HG02623 (cell line): Measurements from ENCODE around the gene F2RL3.
"Not testable (repeated sequence)": the region's sequence is repeated elsewhere in the genome, so short reads cannot be mapped to it uniquely, and the experiment has no call there.

Experiments used
- ATAC-seq: cut with Tn5 transposase; IDR thresholded peaks from one replicate; pipeline ENCODE4 v1.9.1; 2021; ENCODE audit warnings: moderate library complexity; ENCODE audit not compliant: unreplicated experiment

The F2RL3 gene

GRCh38 chr19:16919496-16919895 lies 30.7 kb downstream of the F2RL3 start:
- ATAC-seq: no peak

GRCh38 chr19:16920816-16921529 lies 32.2 kb downstream of the F2RL3 start:
- ATAC-seq: no peak

GRCh38 chr19:16921766-16922591 lies 33.2 kb downstream of the F2RL3 start:
- no peak for ATAC-seq

- ATAC-seq: no peak
Observed at GRCh38 chr19:16922592-16922934, 33.8 kb downstream of the F2RL3 start.

GRCh38 chr19:16922949-16923348 lies 34.1 kb downstream of the F2RL3 start:
- no peak for ATAC-seq

- ATAC-seq: no peak
Observed at GRCh38 chr19:16927883-16928282, 39.1 kb downstream of the F2RL3 start.

GRCh38 chr19:16928351-16928750 lies 39.6 kb downstream of the F2RL3 start:
- no peak for ATAC-seq

GRCh38 chr19:16928916-16929315 lies 40.1 kb downstream of the F2RL3 start:
- no peak for ATAC-seq

GRCh38 chr19:16930753-16931152 lies 42.0 kb downstream of the F2RL3 start:
- ATAC-seq: no peak

- no peak for ATAC-seq
Observed at GRCh38 chr19:16931306-16931705, 42.5 kb downstream of the F2RL3 start.

GRCh38 chr19:16934489-16934888 lies 45.7 kb downstream of the F2RL3 start:
- no peak for ATAC-seq

GRCh38 chr19:16936901-16937300 lies 48.1 kb downstream of the F2RL3 start:
- ATAC-seq: no peak

GRCh38 chr19:16937796-16938195 lies 49.0 kb downstream of the F2RL3 start:
- ATAC-seq: not testable (repeated sequence)

GRCh38 chr19:16938211-16938610 lies 49.4 kb downstream of the F2RL3 start:
- no peak for ATAC-seq

GRCh38 chr19:16940063-16940462 lies 51.3 kb downstream of the F2RL3 start:
- ATAC-seq: not testable (repeated sequence)

- no peak for ATAC-seq
Observed at GRCh38 chr19:16940626-16941025, 51.8 kb downstream of the F2RL3 start.
